ENCODE results near the gene MYH11. TPM values are rescaled to one million over a fixed set of nuclear protein-coding genes. Genes with fewer than 3 reads are reported as not detected.

Gene MYH11
- total RNA-seq, 2 experiments from 2014 or later = 0.07 TPM; not detected in 1

DNA sequence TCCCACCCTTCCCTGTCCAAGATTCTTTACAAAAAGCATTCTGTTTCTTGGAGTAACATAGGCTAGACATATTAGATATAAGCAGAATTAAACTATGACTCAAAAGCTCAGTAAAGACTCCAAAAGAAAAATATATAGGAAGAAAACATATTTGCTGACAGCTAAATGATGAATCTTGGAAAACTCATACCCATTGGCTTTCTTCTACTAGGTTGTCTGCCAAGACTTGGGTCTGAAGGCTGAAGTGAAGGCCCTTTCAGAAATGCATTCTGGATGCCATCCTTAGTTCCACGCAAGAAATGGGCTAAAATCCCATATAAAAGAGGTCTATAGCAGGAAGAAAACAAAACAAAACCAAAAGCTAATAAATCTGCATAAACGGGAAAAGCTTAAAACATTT lies 16.5 kb upstream of the MYH11 start:
- Mint-ChIP-seq H3K27me3 (no peaks in the 10 kb centered on the region), H3K36me3 (peaks cover 19% of the 10 kb centered on the region), H3K4me1 (ENCODE audit: low read depth) (no peaks in the 10 kb centered on the region), H3K27ac (no peak overlapping the region), H3K4me3 (no peak overlapping the region), H3K9me3 (no peaks in the 10 kb centered on the region)
- ChIA-PET POLR2A (no interaction called here), CTCF (interaction anchor here (0.9 to 2.7 kb wide), 5 partner anchors 15 to 254 kb away, joined by 3 to 19 read pairs (median 12); partner anchors contain the start of gene CEP20)
- DNase-seq = no peak
- intact Hi-C loops (cut with micrococcal nuclease) = no loop called here

- H3K4me1 Mint-ChIP-seq (ENCODE audit: low read depth) = no peaks in the 10 kb centered on the region
- no peak overlapping the region for H3K4me3 Mint-ChIP-seq
- ChIA-PET POLR2A (interaction anchor here (0.5 kb wide), 1 partner anchor 75 kb away, joined by 3 read pairs; no protein-coding TSS in a partner anchor), CTCF (interaction anchor here (1.0 kb wide), 1 partner anchor 163 kb away, joined by 3 read pairs; no protein-coding TSS in a partner anchor)
- H3K36me3 Mint-ChIP-seq = peaks cover 12% of the 10 kb centered on the region
- no peak overlapping the region for H3K27ac Mint-ChIP-seq
- DNase-seq = no peak
- no peaks in the 10 kb centered on the region for H3K27me3 Mint-ChIP-seq
- intact Hi-C loops (cut with micrococcal nuclease) = no loop called here
- H3K9me3 Mint-ChIP-seq = no peaks in the 10 kb centered on the region
Measured at GRCh38 chr16:15870011-15870410, 13.2 kb upstream of the MYH11 start.

GRCh38 chr16:15866451-15866850 lies 9.6 kb upstream of the MYH11 start:
- Mint-ChIP-seq H3K4me3 (no peak overlapping the region), H3K27ac (no peak overlapping the region), H3K4me1 (ENCODE audit: low read depth) (no peaks in the 10 kb centered on the region), H3K36me3 (peaks cover 5% of the 10 kb centered on the region), H3K9me3 (no peaks in the 10 kb centered on the region), H3K27me3 (no peaks in the 10 kb centered on the region)
- DNase-seq = no peak
- POLR2A ChIA-PET = no interaction called here
- CTCF ChIA-PET = no interaction called here
- intact Hi-C loops (cut with micrococcal nuclease) = no loop called here

- no peaks in the 10 kb centered on the region for H3K27me3 Mint-ChIP-seq
- no peaks in the 10 kb centered on the region for H3K4me1 Mint-ChIP-seq (ENCODE audit: low read depth)
- no peak overlapping the region for H3K27ac Mint-ChIP-seq
- ChIA-PET CTCF (no interaction called here), POLR2A (no interaction called here)
- peaks cover 5% of the 10 kb centered on the region for H3K36me3 Mint-ChIP-seq
- no peak overlapping the region for H3K4me3 Mint-ChIP-seq
- intact Hi-C loops (cut with micrococcal nuclease) = no loop called here
- H3K9me3 Mint-ChIP-seq = no peaks in the 10 kb centered on the region
- DNase-seq = no peak
Measured at GRCh38 chr16:15865742-15866141, 8.9 kb upstream of the MYH11 start.

GRCh38 chr16:15864939-15865338 lies 8.1 kb upstream of the MYH11 start:
- H3K4me3 Mint-ChIP-seq = no peak overlapping the region
- H3K9me3 Mint-ChIP-seq = no peaks in the 10 kb centered on the region
- no peaks in the 10 kb centered on the region for H3K27me3 Mint-ChIP-seq
- intact Hi-C loops (cut with micrococcal nuclease) = no loop called here
- ChIA-PET CTCF (no interaction called here), POLR2A (no interaction called here)
- no peak overlapping the region for H3K27ac Mint-ChIP-seq
- H3K4me1 Mint-ChIP-seq (ENCODE audit: low read depth) = no peaks in the 10 kb centered on the region
- DNase-seq = no peak
- peaks cover 5% of the 10 kb centered on the region for H3K36me3 Mint-ChIP-seq

DNA sequence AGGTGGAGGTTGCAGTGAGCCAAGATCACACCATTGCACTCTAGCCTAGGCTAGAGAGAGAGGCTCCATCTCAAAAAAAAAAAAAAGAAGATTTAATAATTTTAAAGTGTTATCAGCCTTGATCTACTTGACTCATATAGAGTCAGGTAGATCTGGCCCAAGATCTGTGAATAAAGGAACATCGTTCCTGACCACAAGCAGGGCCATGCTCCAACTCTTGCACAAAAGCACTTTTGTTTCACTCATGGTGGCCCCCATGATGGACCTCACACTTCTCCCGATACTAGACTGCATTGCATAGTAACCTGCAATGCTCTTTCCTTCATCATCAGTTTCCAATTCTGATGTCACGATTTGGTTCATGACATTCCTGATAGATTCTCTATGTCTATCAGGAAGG lies 5.2 kb upstream of the MYH11 start:
- Mint-ChIP-seq H3K27me3 (peaks cover 11% of the 10 kb centered on the region), H3K4me1 (ENCODE audit: low read depth) (peaks cover 5% of the 10 kb centered on the region), H3K27ac (no peak overlapping the region), H3K4me3 (no peak overlapping the region), H3K9me3 (no peaks in the 10 kb centered on the region), H3K36me3 (no peaks in the 10 kb centered on the region)
- ChIA-PET CTCF (no interaction called here), POLR2A (no interaction called here)
- no peak for DNase-seq
- intact Hi-C loops (cut with micrococcal nuclease) = no loop called here

DNA sequence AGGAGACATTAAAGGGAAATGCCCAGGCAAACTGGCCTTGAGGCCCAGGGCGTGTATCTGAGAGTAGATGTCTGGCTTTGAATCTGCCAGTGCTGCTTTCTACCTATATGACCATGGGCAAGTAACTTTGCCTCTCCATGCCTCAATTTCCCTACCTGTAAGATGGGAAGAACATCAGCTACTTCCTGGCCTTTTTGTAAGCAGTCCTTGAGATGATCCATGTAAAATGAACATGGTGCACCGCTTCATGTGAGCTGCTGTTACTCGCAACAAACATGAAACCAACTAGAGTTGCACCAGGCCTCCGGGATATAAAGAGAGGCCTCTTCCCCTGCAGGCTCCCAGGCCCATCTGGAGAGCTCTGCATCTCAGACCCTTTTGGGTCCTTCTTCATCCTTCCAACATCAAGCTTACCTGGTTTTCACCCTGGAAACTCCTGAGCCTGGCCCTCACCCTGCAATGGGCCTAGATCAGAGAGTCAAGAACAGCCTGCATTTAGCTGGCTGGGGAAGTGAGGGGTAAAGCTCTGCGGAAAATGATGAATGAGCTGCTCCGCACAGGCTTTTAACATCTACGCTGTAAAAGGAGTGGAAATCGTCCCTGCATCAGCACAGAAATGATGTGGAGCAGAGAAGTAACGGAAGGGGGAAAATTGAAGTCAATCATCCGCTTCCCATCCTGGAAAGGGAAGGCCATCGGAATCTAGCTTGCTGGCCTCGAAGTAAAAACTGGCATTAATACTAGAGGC lies 2.3 kb upstream of the MYH11 start:
- Mint-ChIP-seq H3K4me1 (ENCODE audit: low read depth) (peaks cover 5% of the 10 kb centered on the region), H3K36me3 (no peaks in the 10 kb centered on the region), H3K27ac (no peak overlapping the region), H3K27me3 (peaks cover 26% of the 10 kb centered on the region), H3K9me3 (no peaks in the 10 kb centered on the region), H3K4me3 (no peak overlapping the region)
- no peak for DNase-seq
- intact Hi-C loops (cut with micrococcal nuclease) = no loop called here
- POLR2A ChIA-PET = no interaction called here
- CTCF ChIA-PET = no interaction called here

DNA sequence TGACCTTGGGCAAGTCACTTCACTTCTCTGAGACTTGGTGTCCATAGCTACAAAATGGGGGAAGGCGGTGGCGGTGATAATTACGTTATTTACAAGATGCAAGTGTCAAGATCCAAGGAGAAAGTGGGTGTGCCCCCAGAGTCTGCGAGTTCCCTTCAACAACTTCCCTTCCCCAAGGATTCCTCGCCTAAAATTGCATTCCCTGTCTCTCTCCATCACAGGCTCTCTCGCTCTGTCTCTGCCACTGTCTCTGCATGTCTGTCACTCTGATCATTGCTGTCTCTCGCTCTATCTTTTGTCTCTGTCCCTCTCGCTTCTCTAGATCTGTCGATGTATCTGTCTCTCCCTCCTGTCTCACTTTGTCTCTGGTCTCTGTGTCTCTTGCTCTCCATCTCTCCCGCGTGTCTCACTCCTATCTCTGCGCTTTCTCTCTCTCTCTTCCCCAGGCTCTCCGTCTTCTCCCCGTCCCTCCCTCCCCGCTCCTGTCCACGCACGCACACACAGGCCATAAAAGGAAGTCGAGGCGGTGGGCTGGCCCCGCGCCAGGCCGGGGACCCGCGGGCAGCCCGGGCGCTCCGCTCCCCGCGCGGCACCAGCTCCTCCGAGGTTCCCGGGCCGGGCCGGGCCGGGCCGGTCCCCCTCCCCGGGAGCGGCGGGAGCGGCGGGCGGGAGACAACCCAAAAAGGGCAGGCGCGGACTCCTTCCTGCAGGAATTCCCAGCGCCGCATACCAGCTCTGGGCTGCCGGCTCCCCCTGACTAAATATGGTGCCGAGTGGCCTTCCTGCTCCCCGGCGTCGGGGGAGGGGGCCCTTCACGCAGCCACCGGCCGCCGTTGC lies 1.1 kb upstream of the MYH11 start:
- CTCF ChIA-PET = no interaction called here
- POLR2A ChIA-PET = no interaction called here
- H3K36me3 Mint-ChIP-seq = no peaks in the 10 kb centered on the region

GRCh38 chr16:15856182-15856581 lies 646 bp downstream of the MYH11 start:
- H3K27me3 Mint-ChIP-seq = peaks cover 26% of the 10 kb centered on the region
- H3K27ac Mint-ChIP-seq = no peak overlapping the region
- intact Hi-C loops (cut with micrococcal nuclease) = no loop called here
- DNase-seq = no peak
- POLR2A ChIA-PET = no interaction called here
- H3K4me3 Mint-ChIP-seq = no peak overlapping the region
- no peaks in the 10 kb centered on the region for H3K9me3 Mint-ChIP-seq
- H3K4me1 Mint-ChIP-seq (ENCODE audit: low read depth) = peaks cover 5% of the 10 kb centered on the region
- CTCF ChIA-PET = no interaction called here
- no peaks in the 10 kb centered on the region for H3K36me3 Mint-ChIP-seq

More for the DNA sequence above, 1.1 kb upstream of the MYH11 start:
- H3K4me3 Mint-ChIP-seq = peak overlapping the region; percentile 28
- intact Hi-C loops (cut with micrococcal nuclease) = no loop called here
- peaks cover 26% of the 10 kb centered on the region for H3K27me3 Mint-ChIP-seq
- H3K9me3 Mint-ChIP-seq = no peaks in the 10 kb centered on the region
- no peak for DNase-seq
- no peak overlapping the region for H3K27ac Mint-ChIP-seq
- H3K4me1 Mint-ChIP-seq (ENCODE audit: low read depth) = peaks cover 5% of the 10 kb centered on the region

DNA sequence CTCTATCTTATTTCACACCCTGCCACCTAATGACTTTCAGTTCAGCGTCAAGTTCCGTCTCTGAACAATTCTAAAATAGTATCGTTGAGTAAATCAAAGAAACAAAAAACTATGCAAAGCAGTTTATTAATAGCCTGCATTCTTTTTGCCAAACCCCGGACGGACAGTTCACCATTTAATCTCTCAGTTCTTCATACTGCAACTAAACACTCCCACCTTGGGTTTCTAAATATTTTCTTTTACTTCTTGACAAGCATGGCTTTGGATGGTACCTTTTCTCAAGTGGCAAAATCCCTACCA lies 1.2 kb downstream of the MYH11 start:
- Mint-ChIP-seq H3K4me1 (ENCODE audit: low read depth) (peaks cover 5% of the 10 kb centered on the region), H3K27ac (no peak overlapping the region), H3K4me3 (no peak overlapping the region), H3K9me3 (no peaks in the 10 kb centered on the region), H3K36me3 (no peaks in the 10 kb centered on the region), H3K27me3 (peaks cover 26% of the 10 kb centered on the region)
- no peak for DNase-seq
- intact Hi-C loops (cut with micrococcal nuclease) = no loop called here
- CTCF ChIA-PET = no interaction called here
- POLR2A ChIA-PET = no interaction called here

GRCh38 chr16:15854906-15855703 lies 1.7 kb downstream of the MYH11 start:
- CTCF ChIA-PET = no interaction called here
- Mint-ChIP-seq H3K4me3 (no peak overlapping the region), H3K9me3 (no peaks in the 10 kb centered on the region), H3K36me3 (no peaks in the 10 kb centered on the region), H3K27me3 (peaks cover 26% of the 10 kb centered on the region), H3K27ac (no peak overlapping the region), H3K4me1 (ENCODE audit: low read depth) (peaks cover 5% of the 10 kb centered on the region)
- intact Hi-C loops (cut with micrococcal nuclease) = no loop called here
- POLR2A ChIA-PET = no interaction called here
- no peak for DNase-seq

DNA sequence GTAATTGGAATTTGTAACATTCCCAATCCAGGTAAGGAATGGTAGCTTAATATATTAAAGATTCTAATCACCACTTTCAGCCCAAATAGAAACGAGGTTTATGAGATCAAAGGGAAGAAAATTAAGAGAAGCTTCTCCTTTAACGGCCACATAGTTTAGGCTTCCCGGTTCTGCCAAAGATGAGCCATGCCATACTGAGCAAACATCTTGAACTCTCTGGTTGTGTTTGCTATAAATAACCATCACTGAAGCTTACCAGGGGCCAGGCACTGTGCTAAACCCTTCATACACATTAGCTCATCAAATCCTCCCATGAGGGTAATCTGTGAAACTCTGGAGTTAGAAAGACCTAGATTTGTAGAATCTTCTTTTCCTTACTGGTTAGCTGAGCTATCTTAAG lies 2.8 kb downstream of the MYH11 start:
- no peak overlapping the region for H3K27ac Mint-ChIP-seq
- POLR2A ChIA-PET = no interaction called here
- CTCF ChIA-PET = no interaction called here

More for the DNA sequence above, 2.8 kb downstream of the MYH11 start:
- H3K4me1 Mint-ChIP-seq (ENCODE audit: low read depth) = peaks cover 5% of the 10 kb centered on the region
- DNase-seq = no peak
- H3K36me3 Mint-ChIP-seq = no peaks in the 10 kb centered on the region
- no peaks in the 10 kb centered on the region for H3K9me3 Mint-ChIP-seq
- peaks cover 24% of the 10 kb centered on the region for H3K27me3 Mint-ChIP-seq
- no peak overlapping the region for H3K4me3 Mint-ChIP-seq
- intact Hi-C loops (cut with micrococcal nuclease) = no loop called here
